ENCODE results near the gene CCDC102A.

Gene CCDC102A

DNA sequence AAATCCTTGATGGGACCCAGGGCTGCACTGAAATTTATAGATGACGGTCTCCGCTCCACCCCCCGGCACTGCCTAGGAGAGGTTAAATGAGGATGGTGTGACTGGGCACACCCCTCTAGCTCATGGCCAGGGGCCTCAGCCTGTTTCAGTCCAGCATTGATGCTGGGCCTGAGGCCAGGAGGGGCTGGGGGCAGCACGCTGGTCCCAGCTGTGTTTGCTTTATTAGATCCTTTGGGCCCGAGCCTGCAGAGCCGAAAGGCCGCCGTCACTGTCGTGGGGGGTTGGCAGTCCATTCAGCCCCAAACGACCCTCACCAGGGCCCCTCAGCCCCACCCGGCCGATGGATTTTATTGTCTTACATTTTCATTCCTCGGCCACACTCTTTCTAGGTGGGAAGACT lies 39.2 kb downstream of the CCDC102A start:
- no peak for DNase-seq (ENCODE audit: low spot score)
- TF ChIP-seq, protein P1, sequence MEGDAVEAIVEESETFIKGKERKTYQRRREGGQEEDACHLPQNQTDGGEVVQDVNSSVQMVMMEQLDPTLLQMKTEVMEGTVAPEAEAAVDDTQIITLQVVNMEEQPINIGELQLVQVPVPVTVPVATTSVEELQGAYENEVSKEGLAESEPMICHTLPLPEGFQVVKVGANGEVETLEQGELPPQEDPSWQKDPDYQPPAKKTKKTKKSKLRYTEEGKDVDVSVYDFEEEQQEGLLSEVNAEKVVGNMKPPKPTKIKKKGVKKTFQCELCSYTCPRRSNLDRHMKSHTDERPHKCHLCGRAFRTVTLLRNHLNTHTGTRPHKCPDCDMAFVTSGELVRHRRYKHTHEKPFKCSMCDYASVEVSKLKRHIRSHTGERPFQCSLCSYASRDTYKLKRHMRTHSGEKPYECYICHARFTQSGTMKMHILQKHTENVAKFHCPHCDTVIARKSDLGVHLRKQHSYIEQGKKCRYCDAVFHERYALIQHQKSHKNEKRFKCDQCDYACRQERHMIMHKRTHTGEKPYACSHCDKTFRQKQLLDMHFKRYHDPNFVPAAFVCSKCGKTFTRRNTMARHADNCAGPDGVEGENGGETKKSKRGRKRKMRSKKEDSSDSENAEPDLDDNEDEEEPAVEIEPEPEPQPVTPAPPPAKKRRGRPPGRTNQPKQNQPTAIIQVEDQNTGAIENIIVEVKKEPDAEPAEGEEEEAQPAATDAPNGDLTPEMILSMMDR (IDR thresholded peaks at IDR 0.05; ENCODE audit: extremely low read depth, missing control alignments) = no peak

DNA sequence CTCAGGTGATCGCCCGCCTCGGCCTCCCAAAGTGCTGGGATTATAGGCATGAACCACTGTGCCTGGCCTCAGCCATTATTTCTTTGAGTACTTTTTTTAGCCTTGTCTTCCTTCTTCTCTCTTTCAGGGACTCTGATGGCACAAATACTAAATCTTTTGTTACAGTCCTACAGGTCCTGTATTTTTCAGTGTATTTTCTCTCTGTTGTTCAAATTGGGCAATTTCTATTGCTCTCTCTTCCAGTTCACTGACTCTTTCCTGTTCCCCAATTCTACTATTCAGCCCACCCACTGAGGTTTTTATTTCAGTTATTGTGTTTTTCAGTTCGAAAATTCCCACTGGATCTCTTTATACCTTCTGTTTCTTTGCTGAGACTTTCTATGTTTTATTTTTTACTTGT lies 42.6 kb downstream of the CCDC102A start:
- no peak for DNase-seq (ENCODE audit: low spot score)
- TF ChIP-seq, protein P1 (IDR thresholded peaks at IDR 0.05; ENCODE audit: extremely low read depth, missing control alignments) = no peak

DNA sequence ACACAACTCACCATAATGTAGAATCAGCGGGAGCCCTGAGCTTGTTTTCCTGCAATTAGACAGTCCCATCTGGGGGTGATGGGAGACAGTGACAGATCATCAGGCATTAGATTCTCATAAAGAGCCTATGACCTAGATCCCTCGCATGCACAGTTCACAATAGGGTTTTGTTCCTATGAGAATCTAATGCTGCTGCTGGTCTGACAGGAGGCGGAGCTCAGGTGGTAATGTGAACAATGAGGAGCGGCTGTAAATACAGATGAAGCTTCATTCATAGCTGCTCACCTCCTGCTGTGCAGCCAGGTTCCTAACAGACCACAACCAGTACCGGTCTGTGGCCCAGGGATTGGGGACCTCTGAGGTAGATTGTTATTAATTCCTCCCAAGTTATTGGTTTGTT lies 47.1 kb downstream of the CCDC102A start:
- TF ChIP-seq, protein P1 (IDR thresholded peaks at IDR 0.05; ENCODE audit: extremely low read depth, missing control alignments) = no peak
- DNase-seq (ENCODE audit: low spot score) = no peak

DNA sequence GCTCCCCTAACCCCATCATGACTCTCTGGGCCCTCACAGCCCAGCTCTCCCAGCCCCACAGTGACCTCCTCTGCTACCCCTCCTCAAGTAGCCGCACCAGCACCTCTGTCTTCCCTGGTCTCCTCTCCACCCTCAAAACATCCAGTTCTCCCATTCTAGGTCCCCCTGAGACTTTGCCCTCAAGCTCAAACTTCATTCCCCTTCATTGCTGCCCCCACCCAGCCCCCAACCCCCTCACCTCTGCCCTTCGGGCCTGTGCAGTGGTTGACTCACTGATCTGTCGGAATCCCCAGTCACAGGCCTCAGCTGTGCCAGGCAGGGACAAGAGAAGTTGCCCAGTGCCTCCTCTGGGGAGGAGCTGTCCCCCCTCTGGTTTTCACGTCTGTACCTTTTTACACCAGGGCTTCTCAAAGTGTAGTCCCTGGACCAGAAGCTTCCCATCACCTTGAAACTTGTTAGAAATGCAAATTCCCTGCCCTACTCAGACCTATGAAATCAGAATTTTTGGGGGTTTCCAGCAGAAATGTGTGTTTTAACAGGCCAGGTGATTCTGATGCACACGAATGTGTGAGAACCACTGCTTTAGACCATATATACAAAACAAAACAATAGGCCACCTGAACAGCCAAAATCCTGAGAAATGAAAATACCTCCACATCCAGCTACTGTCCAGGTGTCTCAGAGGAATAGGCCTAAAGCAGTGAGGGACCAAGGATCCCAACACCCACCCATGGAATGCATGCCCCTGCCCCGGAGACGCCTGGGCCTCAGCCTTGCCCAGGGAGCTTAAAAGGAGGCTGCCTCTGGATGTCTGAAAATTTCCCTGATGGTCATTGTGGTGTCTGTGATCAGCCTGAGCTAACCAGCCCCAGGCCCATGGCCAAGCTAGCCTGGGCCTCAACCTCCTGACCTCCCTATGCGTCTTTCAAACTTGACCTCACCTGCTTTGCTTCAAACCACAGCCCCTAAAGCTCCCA lies 49.2 kb downstream of the CCDC102A start:
- TF ChIP-seq, protein P1 (IDR thresholded peaks at IDR 0.05; ENCODE audit: extremely low read depth, missing control alignments) = no peak
- DNase-seq (ENCODE audit: low spot score) = no peak

DNA sequence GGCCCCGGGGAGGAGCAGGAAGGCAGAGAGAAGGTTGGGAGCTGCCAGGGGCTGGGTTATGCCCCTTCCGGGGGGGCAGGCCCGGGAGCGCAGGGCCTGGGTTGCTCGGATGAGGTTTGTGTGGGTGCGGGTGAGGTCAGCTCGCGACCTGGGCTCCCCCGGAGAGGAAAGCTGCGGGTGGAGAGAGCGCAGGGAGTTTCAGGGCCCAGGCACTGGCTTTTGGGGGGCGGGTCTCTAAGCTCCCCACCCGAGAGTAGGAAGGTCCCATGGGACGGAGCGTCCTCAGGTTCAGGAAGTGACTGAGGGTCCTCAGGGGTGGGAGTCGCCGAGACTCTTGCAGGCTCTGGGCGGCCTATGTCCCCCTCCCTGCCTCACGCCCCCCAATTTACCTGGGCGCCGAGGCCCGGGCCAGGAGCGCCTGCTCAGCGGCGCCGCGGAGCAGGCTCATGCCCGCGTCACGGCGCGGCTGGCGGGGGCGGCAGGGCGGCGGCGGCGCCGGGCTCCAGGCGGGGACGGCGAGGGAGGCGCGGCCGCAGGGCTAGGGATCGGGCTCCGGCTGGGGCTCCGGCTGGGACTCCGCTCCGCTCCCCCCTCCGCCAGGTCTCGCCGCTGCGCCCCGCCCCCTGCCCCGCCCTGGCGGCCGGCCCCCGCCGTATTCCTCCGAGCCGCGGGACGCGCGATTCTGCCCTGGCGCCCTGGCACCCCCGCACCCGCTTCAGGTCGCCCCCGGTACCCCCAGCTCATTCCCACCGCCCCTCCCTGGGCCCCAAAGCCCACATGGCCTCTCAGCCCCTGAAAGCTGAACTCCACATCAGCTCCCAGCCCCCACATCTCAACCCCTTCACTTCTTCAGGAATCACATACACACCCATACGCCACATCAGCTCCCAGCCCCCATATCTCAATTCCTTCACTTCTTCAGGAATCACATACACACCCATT lies 50.2 kb downstream of the CCDC102A start, which contains the start of gene DOK4:
Gene DOK4, minus strand, starts transcription at position 578 of the 942 bp plus-strand sequence. CDS start 6,986 bp downstream, outside the sequence.
- DNase-seq (ENCODE audit: low spot score) = peak; percentile 97
- TF ChIP-seq, protein P1 (IDR thresholded peaks at IDR 0.05; ENCODE audit: extremely low read depth, missing control alignments) = no peak

DNA sequence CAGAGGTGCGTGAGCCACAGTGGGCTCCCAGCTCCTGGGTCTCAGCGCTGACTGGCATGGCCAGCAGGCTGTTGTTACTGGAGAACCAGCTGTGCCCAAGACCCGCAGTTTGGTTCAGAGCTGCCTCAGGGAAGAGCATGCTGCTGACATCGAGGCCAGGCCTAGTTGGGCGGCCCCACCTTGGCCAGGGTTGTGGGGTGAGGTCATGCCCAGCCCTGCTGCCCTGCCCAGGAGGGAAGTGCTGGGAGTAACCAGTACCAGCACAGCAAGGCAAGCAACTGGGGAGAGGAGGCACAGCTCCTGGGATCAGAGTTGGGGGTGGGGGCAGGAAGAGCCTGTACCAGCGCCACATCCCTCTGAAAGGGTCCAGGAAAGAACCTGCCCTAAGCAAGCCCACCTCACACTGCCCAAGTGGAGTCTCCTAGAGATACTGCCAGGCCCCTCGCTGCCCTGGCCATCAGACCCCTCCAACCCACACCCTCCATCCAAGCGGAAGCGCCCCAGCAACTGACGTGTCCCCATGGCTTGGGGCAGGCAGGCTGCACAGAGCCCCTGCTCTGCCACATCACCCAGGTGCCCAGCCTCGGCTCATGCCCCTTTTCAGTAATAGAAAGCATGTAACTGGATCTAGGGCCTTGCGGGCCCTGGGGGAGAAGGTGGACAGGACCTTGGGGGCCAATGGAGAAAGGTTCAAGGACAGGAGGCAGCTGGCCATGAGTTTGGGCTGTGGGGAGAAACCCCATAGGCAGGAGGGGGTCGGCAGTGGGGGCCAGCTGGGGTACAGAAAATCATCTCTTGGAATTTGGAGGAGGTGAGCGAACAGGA lies 51.1 kb downstream of the CCDC102A start:
- TF ChIP-seq, protein P1 (IDR thresholded peaks at IDR 0.05; ENCODE audit: extremely low read depth, missing control alignments) = no peak
- DNase-seq (ENCODE audit: low spot score) = no peak
